Measurements from ENCODE around the gene ABCA4.
A peak's percentile ranks its signal among the peaks of the same experiment; 100 is the strongest.

ABCA4 gene

GRCh38 chr1:94067196-94067595 lies 53.8 kb downstream of the ABCA4 start:
- no peaks in the 10 kb centered on the region for H3K9me2 ChIP-seq (replicated peaks; ENCODE audit: insufficient read depth, low read length)
- no peaks in the 10 kb centered on the region for H3K27me3 ChIP-seq (replicated peaks; ENCODE audit: insufficient read depth, low read length)
- H2AFZ ChIP-seq (ENCODE audit: low read length) = no peak overlapping the region
- H3K9me3 ChIP-seq (replicated peaks; ENCODE audit: insufficient read depth, low read length) = no peaks in the 10 kb centered on the region
- H3K27ac ChIP-seq (ENCODE audit: low read length) = no peak overlapping the region
- DNase-seq = no peak
- no peaks in the 10 kb centered on the region for H3K4me1 ChIP-seq (ENCODE audit: low read length)
- no peak overlapping the region for H3K4me2 ChIP-seq (ENCODE audit: low read depth, low read length)
- H3F3A ChIP-seq (ENCODE audit: insufficient read depth, low read length) = no peaks in the 10 kb centered on the region
- H3K4me3 ChIP-seq (ENCODE audit: low read length) = no peak overlapping the region
- no peak for TF ChIP-seq CTCF (IDR thresholded peaks at IDR 0.05; ENCODE audit: low read length)
- no peak for TF ChIP-seq EZH2phosphoT487 (IDR thresholded peaks at IDR 0.05; ENCODE audit: low read length)
- TF ChIP-seq EZH2 (optimal IDR thresholded peaks at IDR 0.05; ENCODE audit: low read depth, low read length) = no peak
- no peaks in the 10 kb centered on the region for H4K20me1 ChIP-seq (ENCODE audit: insufficient read depth, low read length)
- no peaks in the 10 kb centered on the region for H3K36me3 ChIP-seq (replicated peaks; ENCODE audit: insufficient read depth, low read length)
- no peaks in the 10 kb centered on the region for H3K79me2 ChIP-seq (ENCODE audit: low read length)
- no peak overlapping the region for H3K9ac ChIP-seq (ENCODE audit: low read length)

- no peak overlapping the region for H2AFZ ChIP-seq (ENCODE audit: low read length)
- no peaks in the 10 kb centered on the region for H4K20me1 ChIP-seq (ENCODE audit: insufficient read depth, low read length)
- no peak overlapping the region for H3K4me2 ChIP-seq (ENCODE audit: low read depth, low read length)
- no peaks in the 10 kb centered on the region for H3K27me3 ChIP-seq (replicated peaks; ENCODE audit: insufficient read depth, low read length)
- no peak overlapping the region for H3K4me3 ChIP-seq (ENCODE audit: low read length)
- H3K9me3 ChIP-seq (replicated peaks; ENCODE audit: insufficient read depth, low read length) = no peaks in the 10 kb centered on the region
- H3K9ac ChIP-seq (ENCODE audit: low read length) = no peak overlapping the region
- no peak for DNase-seq
- no peaks in the 10 kb centered on the region for H3F3A ChIP-seq (ENCODE audit: insufficient read depth, low read length)
- H3K36me3 ChIP-seq (replicated peaks; ENCODE audit: insufficient read depth, low read length) = no peaks in the 10 kb centered on the region
- H3K9me2 ChIP-seq (replicated peaks; ENCODE audit: insufficient read depth, low read length) = no peaks in the 10 kb centered on the region
- H3K4me1 ChIP-seq (ENCODE audit: low read length) = no peaks in the 10 kb centered on the region
- no peaks in the 10 kb centered on the region for H3K79me2 ChIP-seq (ENCODE audit: low read length)
- H3K27ac ChIP-seq (ENCODE audit: low read length) = no peak overlapping the region
- TF ChIP-seq CTCF (IDR thresholded peaks at IDR 0.05; ENCODE audit: low read length) (no peak), EZH2phosphoT487 (IDR thresholded peaks at IDR 0.05; ENCODE audit: low read length) (no peak), EZH2 (optimal IDR thresholded peaks at IDR 0.05; ENCODE audit: low read depth, low read length) (no peak)
These were observed 57.6 kb downstream of the ABCA4 start for GRCh38 chr1:94063379-94063778.

- Histone ChIP-seq H3K4me2 (ENCODE audit: low read depth, low read length) (no peak overlapping the region), H2AFZ (ENCODE audit: low read length) (no peak overlapping the region), H3K27ac (ENCODE audit: low read length) (no peak overlapping the region)
These were observed 59.2 kb downstream of the ABCA4 start for GRCh38 chr1:94061513-94062443.

More at GRCh38 chr1:94061513-94062443, 59.2 kb downstream of the ABCA4 start:
- Histone ChIP-seq H3K9ac (ENCODE audit: low read length) (no peak overlapping the region), H3K4me1 (ENCODE audit: low read length) (no peaks in the 10 kb centered on the region), H3K9me3 (replicated peaks; ENCODE audit: insufficient read depth, low read length) (no peaks in the 10 kb centered on the region), H4K20me1 (ENCODE audit: insufficient read depth, low read length) (no peaks in the 10 kb centered on the region), H3F3A (ENCODE audit: insufficient read depth, low read length) (no peaks in the 10 kb centered on the region), H3K4me3 (ENCODE audit: low read length) (no peak overlapping the region), H3K79me2 (ENCODE audit: low read length) (no peaks in the 10 kb centered on the region), H3K9me2 (replicated peaks; ENCODE audit: insufficient read depth, low read length) (no peaks in the 10 kb centered on the region), H3K36me3 (replicated peaks; ENCODE audit: insufficient read depth, low read length) (no peaks in the 10 kb centered on the region), H3K27me3 (replicated peaks; ENCODE audit: insufficient read depth, low read length) (no peaks in the 10 kb centered on the region)
- DNase-seq = peak; percentile 14
- TF ChIP-seq CTCF (IDR thresholded peaks at IDR 0.05; ENCODE audit: low read length) = peak; percentile 56
- TF ChIP-seq EZH2 (optimal IDR thresholded peaks at IDR 0.05; ENCODE audit: low read depth, low read length) = no peak
- TF ChIP-seq EZH2phosphoT487 (IDR thresholded peaks at IDR 0.05; ENCODE audit: low read length) = no peak
